Skeletal muscle cell (primary cell): Measurements from ENCODE around the gene PDE6A.

Source experiments
- DNase-seq: peaks from one replicate; pipeline ENCODE4 v3.0.0-alpha.2; 2010; ENCODE audit warnings: low read depth
- H3K4me3 ChIP-seq: 2 replicates; pipeline ENCODE4 v1.5.1; 2011; ENCODE audit warnings: low read depth, mild to moderate bottlenecking, control low read depth, low read length, moderate library complexity

Gene PDE6A

DNA sequence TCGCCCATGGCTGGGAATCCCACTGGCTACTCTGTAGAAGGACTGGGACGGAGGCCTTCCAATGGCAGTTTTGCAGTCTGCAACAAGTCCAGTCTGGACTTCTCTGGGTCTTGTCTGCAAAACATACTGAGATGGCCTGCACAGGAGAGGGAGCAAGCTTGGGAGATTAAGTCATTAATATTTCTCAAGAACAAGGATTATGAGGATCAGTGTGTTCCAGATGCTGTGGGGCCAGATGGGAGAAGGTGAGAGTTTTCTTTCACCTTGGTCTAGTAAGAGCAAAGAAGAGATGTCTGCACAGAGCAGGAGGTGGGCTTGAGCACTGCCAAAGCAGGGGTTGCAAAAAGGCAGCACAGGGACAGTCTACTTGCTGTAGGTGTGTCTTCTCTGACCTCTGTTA is at the start of gene PDE6A:
PDE6A (minus strand) TSS at position 128 of the 400 bp plus-strand sequence; CDS start at position 8, 120 bp downstream.
- DNase-seq, result no peak
- H3K4me3 ChIP-seq, result no peak within 1 kb of the TSS

DNA sequence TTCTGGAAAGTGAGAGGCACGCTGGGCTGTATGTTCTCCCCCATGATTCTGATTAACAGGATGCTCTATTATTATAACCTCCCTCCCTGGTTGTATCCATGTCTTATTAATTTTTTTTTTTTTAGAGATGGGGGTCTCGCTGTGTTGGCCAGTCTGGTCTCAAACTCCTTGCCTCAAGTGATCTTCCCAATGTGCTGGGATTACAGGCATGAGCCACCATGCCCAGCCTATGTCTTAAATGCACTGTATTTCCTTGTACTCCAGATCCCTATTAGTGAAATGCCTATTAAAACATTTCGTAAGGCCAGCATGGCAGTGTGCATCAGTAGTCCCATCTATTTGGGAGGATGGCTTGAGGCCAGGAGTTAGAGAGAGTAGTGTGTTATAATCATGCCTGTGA is 48.9 kb upstream of the PDE6A start:
- H3K4me3 ChIP-seq, result no peak overlapping the region
- no peak for DNase-seq

DNA sequence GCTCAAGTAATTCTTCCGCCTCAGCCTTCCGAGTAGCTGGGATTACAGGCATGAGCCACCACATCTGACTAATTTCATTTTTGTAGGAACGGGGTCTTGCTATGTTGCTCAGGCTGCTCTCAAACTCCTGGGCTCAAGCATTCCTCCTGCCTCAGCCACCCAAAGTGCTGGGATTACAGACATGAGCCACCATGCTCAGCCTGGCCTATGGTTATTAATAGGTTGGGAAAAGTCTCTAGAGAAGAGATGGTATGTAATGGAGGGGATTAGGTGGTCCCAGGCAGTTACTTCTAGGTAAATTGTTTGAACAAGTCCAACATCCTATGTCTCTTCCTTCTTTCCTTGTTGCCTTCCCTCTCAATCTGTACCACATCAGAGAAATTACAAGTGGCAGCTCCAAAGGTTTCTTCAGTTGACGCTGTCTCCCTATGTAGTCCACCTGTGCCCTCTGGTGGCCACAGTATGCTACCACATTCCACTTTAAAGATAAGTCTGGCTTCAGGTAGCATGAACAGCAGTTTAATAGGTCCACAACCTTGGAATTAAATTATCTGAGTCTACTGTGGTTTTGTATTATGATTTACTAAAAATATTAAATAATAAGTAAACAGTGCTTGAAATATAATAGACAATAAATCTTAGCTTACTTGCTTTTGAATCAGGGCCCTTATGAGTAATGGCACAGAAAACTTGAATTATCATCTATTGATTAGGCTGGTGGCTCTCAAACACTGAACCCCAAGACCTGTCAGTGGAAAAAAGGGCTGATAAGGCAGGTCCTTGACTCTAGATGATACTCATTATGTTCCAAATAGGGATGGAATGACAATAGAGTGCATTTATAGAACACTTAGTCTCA is 46.2 kb upstream of the PDE6A start:
- no peak overlapping the region for H3K4me3 ChIP-seq
- peak; percentile 32 for DNase-seq

DNA sequence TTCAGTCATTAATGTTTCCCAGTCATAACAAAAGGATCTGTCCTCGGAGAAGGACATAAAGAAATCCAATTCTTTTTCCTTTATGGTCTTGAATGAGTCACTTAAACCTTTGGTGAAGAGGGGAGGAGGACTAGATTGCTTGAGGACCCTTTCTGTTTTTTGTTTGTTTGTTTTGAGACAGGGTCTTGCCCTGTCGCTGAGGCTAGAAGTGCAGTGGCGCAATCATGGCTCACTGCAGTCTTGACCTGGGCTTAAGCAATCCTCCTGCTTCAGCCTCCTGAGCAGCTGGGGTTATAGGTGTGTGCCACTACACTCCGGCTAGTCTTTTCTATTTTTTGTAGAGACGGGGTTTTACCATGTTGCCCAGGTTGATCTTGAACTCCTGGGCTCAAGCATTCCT is 43.5 kb upstream of the PDE6A start:
- no peak for DNase-seq
- no peak overlapping the region for H3K4me3 ChIP-seq

DNA sequence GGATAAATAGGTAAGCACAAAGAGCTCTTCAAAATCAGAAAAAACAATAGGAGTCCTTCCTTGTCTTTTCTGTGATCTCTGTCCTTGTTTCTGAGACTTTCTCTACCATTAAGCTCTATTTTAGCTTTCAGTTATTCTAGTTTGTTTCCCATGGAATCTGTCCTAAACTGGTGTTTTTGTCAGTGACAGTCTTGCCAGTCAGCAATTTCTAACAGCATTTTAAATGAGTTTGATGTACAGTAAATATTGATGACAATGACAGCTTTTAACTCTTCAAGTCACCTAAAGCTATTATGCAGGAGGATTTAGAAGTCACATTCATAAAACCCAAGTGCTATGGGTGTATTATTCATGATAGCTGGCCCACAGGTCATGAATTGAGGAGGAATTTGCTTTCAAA is 37.9 kb upstream of the PDE6A start:
- no peak for DNase-seq
- no peak overlapping the region for H3K4me3 ChIP-seq

DNA sequence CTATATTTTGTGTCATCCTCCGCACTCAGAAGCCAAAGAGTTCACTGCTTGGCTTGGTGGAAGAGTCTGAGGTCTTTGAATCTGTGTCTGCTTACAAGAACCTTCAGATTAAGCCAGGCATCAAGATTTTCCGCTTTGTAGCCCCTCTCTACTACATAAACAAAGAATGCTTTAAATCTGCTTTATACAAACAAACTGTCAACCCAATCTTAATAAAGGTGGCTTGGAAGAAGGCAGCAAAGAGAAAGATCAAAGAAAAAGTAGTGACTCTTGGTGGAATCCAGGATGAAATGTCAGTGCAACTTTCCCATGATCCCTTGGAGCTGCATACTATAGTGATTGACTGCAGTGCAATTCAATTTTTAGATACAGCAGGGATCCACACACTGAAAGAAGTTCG is 36.6 kb upstream of the PDE6A start:
- no peak overlapping the region for H3K4me3 ChIP-seq
- DNase-seq, result no peak

DNA sequence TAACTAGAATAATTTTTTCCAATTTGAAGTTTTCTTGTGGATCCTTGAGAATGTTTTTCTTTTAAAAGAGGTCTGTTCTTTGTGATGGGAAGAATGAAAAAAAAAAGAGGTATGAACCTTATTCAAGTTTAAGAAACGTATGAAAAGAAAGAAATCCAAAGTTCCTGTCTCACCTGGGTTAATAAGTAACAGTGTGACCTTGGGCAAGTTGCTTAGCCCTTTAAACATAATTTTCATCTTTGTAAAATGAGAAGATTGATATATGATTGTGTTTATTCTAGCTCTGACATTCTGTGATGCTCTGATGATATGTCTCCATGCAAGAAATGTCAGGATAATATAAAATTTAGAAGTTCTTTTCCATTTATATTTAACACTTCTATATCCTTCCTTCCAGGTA is 35.3 kb upstream of the PDE6A start:
- no peak for DNase-seq
- no peak overlapping the region for H3K4me3 ChIP-seq

DNA sequence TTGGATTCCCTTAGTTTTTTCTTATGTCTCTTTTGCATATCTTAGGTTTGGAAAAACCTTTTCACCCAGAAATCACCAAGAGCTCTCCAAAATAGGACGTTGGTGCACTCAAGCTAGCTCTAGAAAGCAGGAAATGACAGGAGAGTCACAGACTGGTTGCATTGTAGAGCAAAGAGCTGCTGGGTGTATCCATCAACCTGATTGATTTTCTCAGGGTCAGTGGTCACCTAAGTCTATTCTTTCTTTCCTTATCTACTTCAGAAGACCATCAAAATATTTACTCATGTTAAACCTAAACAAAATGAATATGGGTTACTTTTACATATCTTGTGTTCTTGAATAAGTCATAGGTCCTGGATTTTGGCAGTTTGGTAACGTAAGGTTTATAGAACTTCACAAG is 30.8 kb upstream of the PDE6A start:
- DNase-seq, result no peak
- H3K4me3 ChIP-seq, result no peak overlapping the region

DNA sequence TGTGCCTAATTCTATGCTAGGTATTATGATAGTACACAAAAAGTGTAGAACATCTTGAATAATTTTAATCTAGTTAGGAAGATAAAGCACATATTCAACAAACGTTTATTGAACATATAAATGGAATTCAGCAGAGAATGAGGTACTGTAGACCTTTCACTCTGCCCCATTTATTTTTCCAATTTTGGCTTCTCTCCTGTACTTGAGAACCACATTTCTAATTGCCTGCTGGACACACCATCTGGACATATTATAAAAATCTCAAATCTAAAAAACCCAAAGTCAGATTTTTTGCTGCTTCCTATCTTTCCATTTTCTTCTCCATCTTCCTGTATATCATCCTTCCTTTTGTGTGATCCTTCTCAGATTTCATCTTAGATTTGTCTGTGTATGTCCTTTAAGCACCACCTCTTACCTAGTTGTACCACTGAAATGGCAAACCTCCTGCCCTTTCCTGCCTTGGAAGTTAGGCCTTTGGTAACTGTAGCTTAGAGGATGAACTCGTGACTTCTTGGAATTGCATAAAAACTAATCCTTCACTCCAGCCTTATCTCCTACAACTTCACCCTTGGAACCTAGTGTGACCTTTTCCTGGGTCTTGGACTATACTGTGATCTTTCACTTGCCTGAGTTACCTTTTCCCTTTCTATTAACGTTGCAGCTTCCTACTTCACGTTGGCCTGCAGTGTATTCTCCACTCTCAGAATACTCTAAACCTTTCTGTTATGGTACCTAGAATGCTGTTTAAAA is 24.8 kb upstream of the PDE6A start:
- no peak overlapping the region for H3K4me3 ChIP-seq
- no peak for DNase-seq

DNA sequence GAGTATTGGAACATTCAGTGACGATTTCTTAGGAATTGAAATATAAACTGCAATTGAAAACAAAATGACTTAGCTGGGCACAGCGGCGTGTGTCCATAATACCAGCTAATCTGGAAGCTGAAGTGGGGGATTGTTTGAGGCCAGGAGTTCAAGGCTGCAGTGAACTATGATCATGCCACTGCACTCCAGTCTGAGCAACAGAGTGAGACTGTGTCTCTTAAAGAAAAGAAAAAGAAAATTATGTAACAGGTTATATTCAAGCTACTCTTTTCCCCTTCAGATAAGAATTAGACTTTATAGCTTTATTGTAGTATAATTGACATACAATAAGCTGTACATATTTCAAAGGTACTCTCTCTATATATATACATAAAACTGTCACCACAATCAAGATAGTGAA is 22.4 kb upstream of the PDE6A start:
- DNase-seq, result no peak
- no peak overlapping the region for H3K4me3 ChIP-seq

DNA sequence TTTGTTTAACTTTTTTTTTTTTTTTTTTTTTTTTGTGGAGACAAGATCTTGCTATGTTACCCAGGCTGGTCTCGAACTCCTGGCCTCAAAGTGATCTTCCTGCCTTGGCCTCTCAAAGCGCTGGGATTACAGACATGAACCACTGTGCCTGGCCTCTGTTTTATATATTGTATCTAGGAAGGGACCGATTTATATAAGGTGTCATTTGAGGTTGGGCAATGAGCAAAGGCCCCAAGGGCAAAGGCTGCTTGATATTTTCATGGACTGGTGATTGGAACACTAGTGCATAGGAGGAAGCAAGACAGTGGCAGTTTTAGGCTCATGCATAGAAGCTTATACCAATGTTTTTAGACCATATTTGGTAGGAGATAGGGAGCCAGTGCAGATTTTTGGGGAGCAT is 19.1 kb upstream of the PDE6A start:
- no peak for DNase-seq

DNA sequence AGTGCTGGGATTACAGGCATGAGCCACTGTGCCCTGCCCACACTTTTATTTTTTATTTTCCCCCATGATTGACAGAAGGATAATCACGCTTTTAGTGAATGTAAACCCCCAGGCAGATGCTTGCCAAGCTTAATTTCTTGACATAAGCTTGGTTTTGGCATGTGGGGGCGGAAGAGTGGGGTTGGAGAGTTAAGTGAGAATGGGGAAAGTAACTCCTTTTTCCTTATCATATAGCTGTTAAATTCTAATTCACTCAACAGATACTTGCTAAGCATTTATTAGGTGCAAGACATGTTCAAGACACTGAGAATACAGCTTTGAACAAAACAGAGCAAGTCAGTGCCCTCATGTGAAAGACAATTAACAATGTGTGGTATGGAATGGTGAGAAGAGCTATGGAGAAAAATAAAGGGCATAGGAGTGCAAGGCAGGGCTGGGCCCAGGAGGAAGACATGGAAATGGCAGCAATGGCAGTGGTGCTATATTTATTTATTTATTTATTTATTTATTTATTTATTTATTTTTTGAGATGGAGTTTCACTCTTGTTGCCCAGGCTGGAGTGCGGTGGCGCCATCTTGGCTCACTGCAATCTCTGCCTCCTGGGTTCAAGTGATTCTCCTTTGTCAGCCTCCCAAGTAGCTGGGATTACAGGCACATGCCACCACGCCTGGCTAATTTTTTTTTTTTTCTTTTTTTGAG is 18.2 kb upstream of the PDE6A start:
- no peak for DNase-seq

More for the DNA sequence above, 19.1 kb upstream of the PDE6A start:
- H3K4me3 ChIP-seq, result no peak overlapping the region

DNA sequence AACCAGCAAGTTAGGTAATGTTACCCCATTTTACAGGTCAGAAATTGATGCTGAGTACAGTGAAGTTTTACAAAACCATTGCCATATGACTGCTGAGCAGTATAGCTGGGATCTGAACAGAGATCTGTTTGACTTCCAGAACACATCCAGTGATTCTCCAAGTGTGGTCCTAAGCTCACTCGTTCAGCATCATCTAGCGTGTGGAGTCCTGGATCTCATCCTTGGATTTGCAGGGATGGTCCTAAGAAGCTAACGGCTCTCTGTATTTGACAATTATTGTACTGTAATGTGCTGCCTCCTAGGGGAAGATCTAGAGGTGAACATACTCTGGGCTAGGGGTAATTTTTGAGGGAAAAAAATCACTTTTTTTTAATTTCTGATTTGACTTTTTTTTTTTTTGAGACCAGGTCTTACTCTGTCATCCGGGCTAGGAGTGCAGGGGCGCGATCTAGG is 17.4 kb upstream of the PDE6A start:
- H3K4me3 ChIP-seq, result no peak overlapping the region
- DNase-seq, result no peak

More for the DNA sequence above, 18.2 kb upstream of the PDE6A start:
- no peak overlapping the region for H3K4me3 ChIP-seq

DNA sequence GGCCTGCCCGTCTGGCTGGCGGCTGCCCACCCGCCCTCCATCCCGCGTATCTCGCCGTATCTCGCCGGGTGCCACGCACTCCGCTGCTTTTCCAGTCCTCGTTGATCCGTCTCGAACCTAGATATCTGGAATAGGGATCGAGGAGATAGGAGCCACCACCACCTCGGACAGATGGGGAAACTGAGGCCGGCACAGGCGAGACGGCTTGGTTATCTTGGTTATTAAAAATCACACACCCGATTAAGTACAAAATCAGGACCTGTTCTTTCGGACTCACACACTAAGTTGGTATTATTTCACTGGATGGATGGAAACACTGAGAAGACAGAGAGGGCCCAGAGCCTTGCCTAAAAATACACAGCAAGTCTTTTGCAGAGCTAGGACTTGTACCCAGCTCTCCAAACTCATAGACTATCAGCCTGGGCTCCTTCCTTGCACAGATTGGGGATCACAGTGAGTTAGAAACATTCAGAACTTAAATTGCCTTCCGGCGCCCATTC is 16.6 kb upstream of the PDE6A start:
- no peak for DNase-seq
- H3K4me3 ChIP-seq, result peak overlapping the region; percentile 79

DNA sequence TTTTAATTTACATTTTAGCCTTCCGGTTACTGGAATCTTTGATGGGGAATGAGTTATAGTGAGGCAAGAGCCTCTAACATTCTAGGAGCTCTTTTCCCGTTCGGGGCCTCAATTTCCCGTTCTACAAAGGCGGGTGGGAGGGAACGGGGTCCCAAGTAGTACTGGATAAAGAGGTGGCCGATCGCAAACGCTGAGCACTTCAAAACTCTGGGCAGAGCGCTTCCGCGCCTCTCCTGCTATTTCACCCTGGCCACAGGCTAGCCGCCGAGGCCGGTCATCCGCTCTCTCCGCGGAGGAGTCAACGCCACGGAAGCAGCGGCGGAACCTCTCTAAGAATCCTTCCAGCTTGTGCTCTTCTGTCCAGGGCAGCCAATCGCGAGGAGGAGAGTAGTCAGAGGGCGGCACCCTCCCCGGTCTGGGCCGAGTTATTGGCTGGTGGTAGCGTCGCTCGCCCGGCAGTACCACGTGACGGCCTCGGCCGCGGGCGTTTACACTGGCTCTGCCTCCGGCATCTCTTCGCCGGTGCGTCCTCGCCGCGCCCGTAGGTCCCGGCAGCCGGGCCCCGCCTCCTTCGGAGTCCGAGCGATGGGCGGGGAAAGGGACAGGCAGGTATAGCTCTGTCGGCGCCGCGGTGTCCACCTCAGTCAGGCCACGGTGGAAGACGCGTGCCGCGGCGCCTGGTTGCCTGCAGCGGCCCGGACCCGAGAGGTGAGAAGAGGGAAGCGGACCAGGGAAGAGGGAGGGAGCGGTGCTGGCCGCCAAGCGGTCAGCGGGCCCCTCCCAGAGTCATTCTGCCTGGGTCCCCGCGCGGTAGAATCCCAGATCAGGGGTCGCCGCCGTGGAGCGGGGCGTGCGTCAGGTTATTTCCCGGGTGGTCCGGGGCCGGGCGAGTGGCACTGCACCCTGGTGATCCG is 15.9 kb upstream of the PDE6A start, which contains the start of gene SLC26A2:
SLC26A2 (plus strand) TSS at position 487 of the 914 bp plus-strand sequence. CDS start 16,895 bp downstream, outside the sequence.
- peak within 1 kb of the TSS; percentile 79 for H3K4me3 ChIP-seq
- peak; percentile 94 for DNase-seq

DNA sequence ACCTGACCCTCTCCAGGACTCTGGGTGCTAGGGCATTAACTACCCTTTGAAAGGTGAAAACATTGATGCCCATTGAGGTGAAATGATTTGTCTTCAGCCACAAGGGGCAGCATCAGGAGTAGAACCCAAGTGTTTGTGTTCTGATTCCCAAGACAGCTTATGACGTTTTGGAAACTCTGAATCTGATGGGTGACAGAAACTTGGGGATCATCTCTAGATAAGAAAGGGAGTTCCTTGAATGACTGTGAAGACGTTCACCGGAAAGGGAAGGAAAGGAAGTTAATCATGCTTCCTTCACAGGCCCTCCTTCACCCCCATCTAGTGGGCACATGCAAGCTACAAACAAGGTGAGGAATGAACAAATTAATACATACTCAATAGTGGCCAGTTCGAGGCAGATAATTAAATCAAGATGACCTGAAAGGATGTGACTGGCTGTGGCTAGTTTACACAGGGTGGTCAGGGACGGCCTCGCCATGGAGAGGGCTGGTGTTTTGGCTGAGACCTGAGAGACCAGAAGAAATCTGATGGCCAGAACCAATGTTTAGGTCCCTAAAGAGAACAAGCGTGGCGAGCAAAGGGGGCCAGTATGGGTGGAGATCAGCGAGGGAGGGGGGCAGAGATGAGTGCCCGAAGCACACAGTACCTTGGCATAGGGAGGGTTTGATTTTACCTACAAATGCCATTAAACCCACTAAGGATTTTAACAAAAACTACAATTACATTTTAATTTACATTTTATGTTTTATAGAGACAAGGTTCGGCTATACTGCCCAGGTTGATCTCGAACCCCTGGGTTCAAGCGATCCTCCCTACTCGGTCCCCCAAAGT is 15.0 kb upstream of the PDE6A start:
- H3K4me3 ChIP-seq, result peak overlapping the region; percentile 79
- DNase-seq, result no peak

DNA sequence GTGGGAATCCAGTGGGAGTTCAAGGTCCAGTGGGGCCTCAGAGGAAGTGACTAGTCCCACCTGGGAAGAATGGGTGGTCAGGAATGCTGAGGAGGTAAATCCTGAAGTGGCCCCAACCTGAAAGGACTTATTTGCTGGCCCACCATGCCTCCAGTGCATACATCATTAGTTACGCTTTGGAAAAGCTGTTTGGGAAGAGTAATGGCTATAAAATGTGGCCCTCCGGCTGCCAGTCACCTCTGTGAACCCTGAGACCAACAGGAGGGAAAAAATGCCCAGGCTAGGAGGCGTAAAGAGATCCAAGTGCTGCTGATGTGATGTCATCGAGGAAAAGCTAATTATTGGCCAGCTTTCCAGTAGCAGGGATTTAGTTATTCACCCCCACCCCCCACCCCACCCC is 13.3 kb upstream of the PDE6A start:
- no peak for DNase-seq

DNA sequence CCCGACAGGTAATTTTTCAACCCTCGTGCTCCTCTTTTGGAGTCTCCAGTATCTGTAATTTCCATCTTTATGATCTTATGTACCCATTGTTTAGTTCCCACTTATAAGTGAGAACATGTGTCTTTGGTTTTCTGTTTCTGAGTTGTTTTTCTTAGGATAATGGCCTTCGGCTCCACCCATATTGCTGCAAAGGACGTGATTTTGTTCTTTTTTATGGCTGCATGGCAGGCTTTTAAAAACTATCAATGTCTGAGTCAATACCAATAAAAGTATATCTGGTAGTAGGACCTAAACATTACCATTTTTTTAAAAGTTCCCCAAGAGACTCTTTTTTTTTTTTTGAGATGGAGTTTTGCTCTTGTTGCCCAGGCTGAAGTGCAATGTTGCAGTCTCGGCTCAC is 12.1 kb upstream of the PDE6A start:
- DNase-seq, result no peak

More for the DNA sequence above, 13.3 kb upstream of the PDE6A start:
- no peak overlapping the region for H3K4me3 ChIP-seq

More for the DNA sequence above, 12.1 kb upstream of the PDE6A start:
- no peak overlapping the region for H3K4me3 ChIP-seq
